HepG2 (cell line): ENCODE data around the gene TMEM61. TPM values are rescaled to one million over a fixed set of nuclear protein-coding genes. Genes with fewer than 3 reads are reported as not detected.
A peak's percentile ranks its signal among the peaks of the same experiment; 100 is the strongest.

Source experiments
- AKAP8 ChIP-seq: sonication (generic); formaldehyde crosslinking; IDR thresholded peaks from 2 replicates; pipeline ENCODE4 v1.5.1; 2020; ENCODE audit warnings: mild to moderate bottlenecking, missing genetic modification reagents
- CEBPG ChIP-seq: IDR thresholded peaks from 2 replicates; pipeline ENCODE4 v1.6.1; 2016
- CTCF ChIP-seq: sonication (generic); formaldehyde crosslinking; IDR thresholded peaks from 2 replicates; pipeline ENCODE4 v1.5.0; 2020; ENCODE audit warnings: mild to moderate bottlenecking, missing genetic modification reagents, moderate library complexity
- FOXA1 ChIP-seq, 2 experiments: fragments of 450-650 bp in 1 of 2; sonication (generic) in 1 of 2; formaldehyde crosslinking in 1 of 2; IDR thresholded peaks; 2 replicates each; pipeline versions ENCODE4 v1.4.0 to v1.6.1; 2016 to 2020; ENCODE audit warnings: missing genetic modification reagents in 1 of 2
- HINFP ChIP-seq: sonication (generic); formaldehyde crosslinking; IDR thresholded peaks from 2 replicates; pipeline ENCODE4 v1.4.0; 2020; ENCODE audit warnings: low read depth, mild to moderate bottlenecking, missing genetic modification reagents
- MXD4 ChIP-seq: IDR thresholded peaks from 2 replicates; pipeline ENCODE4 v1.6.1; 2016; ENCODE audit warnings: mild to moderate bottlenecking, missing biosample characterization, missing genetic modification reagents
- POGK ChIP-seq: sonication (generic); formaldehyde crosslinking; conservative IDR thresholded peaks from 2 replicates; pipeline ENCODE4 v1.8.0; 2022; ENCODE audit warnings: mild to moderate bottlenecking, moderate library complexity, missing genetic modification reagents
- RARA ChIP-seq: IDR thresholded peaks from 2 replicates; pipeline ENCODE4 v1.6.1; 2016; ENCODE audit warnings: missing genetic modification reagents, missing compliant biosample characterization
- RXRB ChIP-seq: IDR thresholded peaks from 2 replicates; pipeline ENCODE4 v1.6.1; 2016; ENCODE audit warnings: borderline replicate concordance, missing genetic modification reagents, missing compliant biosample characterization
- YEATS2 ChIP-seq: sonication (generic); formaldehyde crosslinking; IDR thresholded peaks from 2 replicates; pipeline ENCODE4 v1.4.0; 2020; ENCODE audit warnings: missing genetic modification reagents, borderline replicate concordance
- ZNF562 ChIP-seq: sonication (generic); formaldehyde crosslinking; IDR thresholded peaks from 2 replicates; pipeline ENCODE4 v1.8.0; 2022; ENCODE audit warnings: missing genetic modification reagents, borderline replicate concordance
- ZNF614 ChIP-seq: IDR thresholded peaks from 2 replicates; pipeline ENCODE4 v1.6.1; 2018; ENCODE audit warnings: missing biosample characterization, missing genetic modification reagents, inconsistent platforms, borderline replicate concordance
- ZNF629 ChIP-seq: sonication (generic); formaldehyde crosslinking; conservative IDR thresholded peaks from 2 replicates; pipeline ENCODE4 v1.5.0; 2020; ENCODE audit warnings: missing genetic modification reagents
- ZNF777 ChIP-seq: sonication (generic); formaldehyde crosslinking; IDR thresholded peaks from 2 replicates; pipeline ENCODE4 v1.4.0; 2020; ENCODE audit warnings: missing genetic modification reagents
- ZSCAN20 ChIP-seq: sonication (generic); formaldehyde crosslinking; IDR thresholded peaks from 2 replicates; pipeline ENCODE4 v1.4.0; 2020; ENCODE audit warnings: missing genetic modification reagents, mild to moderate bottlenecking, borderline replicate concordance
- polyA plus RNA-seq, 8 experiments: library from polyadenylated mRNA; depleted of rRNA in 3 of 8; stranded (reverse) in 7 of 8; unstranded in 1 of 8; fragments of >200 nt; fragmentation: Illumina TruSeq in 4 of 8; extraction: Trizol in 4 of 8; gene quantifications; 2 replicates each; pipeline versions ENCODE4 v1.2.1 to v1.2.3, GENCODE V29; 2011 to 2016; ENCODE audit warnings: low read depth in 4 of 8, missing spikeins in 1 of 8, mixed read lengths in 1 of 8; ENCODE audit not compliant: insufficient read depth in 1 of 8
- total RNA-seq, 5 experiments: library from RNA; depleted of rRNA; stranded (reverse); fragments of >200 nt; fragmentation: Illumina TruSeq; extraction: Trizol; gene quantifications; 2 replicates each; pipeline ENCODE4 v1.2.3, GENCODE V29; 2016; ENCODE audit warnings: low read depth in 1 of 5
- TF ChIP-seq, protein P1 (sequence below): sonication (generic); formaldehyde crosslinking; IDR thresholded peaks from 2 replicates; pipeline ENCODE4 v1.5.0; 2020; ENCODE audit warnings: mild to moderate bottlenecking, missing genetic modification reagents, borderline replicate concordance

Gene TMEM61
- total and polyA plus RNA-seq, 2 of the 13 experiments (the other 11 are each of a cell fraction or from before 2014, with no cell fraction given): not detected

GRCh38 chr1:54950369-54951163 is 29.9 kb upstream of the TMEM61 start (continued):
- TF ChIP-seq HINFP (0 out of 2 replicates have a peak, but pooled peaks have one; percentile 26), ZSCAN20 (CRISPR knock-in tag) (0 out of 2 replicates have a peak, but pooled peaks have one; percentile 45), CEBPG (CRISPR knock-in tag) (peak; percentile 83), RXRB (CRISPR knock-in tag) (peak; percentile 33; the same call in 1 of the 2 replicates), AKAP8 (CRISPR knock-in tag) (0 out of 2 replicates have a peak, but pooled peaks have one; percentile 19), MXD4 (CRISPR knock-in tag) (0 out of 2 replicates have a peak, but pooled peaks have one; percentile 27), ZNF777 (CRISPR knock-in tag) (peak; percentile 14; the same call in 1 of the 2 replicates), ZNF562 (CRISPR knock-in tag) (no peak), RARA (CRISPR knock-in tag) (0 out of 2 replicates have a peak, but pooled peaks have one; percentile 27), ZNF629 (CRISPR knock-in tag) (peak; percentile 37; the same call in 1 of the 2 replicates), POGK (CRISPR knock-in tag) (peak; percentile 63), YEATS2 (CRISPR knock-in tag) (0 out of 2 replicates have a peak, but pooled peaks have one; percentile 30), FOXA1 (IDR thresholded peaks at IDR 0.05) (no peak), FOXA1 (CRISPR knock-in tag; IDR thresholded peaks at IDR 0.05) (peak; percentile 38; the same call in 1 of the 2 replicates), ZNF614 (CRISPR knock-in tag) (peak; percentile 65; the same call in 1 of the 2 replicates), CTCF (CRISPR knock-in tag) (peak; percentile 91)
- TF ChIP-seq, protein P1, sequence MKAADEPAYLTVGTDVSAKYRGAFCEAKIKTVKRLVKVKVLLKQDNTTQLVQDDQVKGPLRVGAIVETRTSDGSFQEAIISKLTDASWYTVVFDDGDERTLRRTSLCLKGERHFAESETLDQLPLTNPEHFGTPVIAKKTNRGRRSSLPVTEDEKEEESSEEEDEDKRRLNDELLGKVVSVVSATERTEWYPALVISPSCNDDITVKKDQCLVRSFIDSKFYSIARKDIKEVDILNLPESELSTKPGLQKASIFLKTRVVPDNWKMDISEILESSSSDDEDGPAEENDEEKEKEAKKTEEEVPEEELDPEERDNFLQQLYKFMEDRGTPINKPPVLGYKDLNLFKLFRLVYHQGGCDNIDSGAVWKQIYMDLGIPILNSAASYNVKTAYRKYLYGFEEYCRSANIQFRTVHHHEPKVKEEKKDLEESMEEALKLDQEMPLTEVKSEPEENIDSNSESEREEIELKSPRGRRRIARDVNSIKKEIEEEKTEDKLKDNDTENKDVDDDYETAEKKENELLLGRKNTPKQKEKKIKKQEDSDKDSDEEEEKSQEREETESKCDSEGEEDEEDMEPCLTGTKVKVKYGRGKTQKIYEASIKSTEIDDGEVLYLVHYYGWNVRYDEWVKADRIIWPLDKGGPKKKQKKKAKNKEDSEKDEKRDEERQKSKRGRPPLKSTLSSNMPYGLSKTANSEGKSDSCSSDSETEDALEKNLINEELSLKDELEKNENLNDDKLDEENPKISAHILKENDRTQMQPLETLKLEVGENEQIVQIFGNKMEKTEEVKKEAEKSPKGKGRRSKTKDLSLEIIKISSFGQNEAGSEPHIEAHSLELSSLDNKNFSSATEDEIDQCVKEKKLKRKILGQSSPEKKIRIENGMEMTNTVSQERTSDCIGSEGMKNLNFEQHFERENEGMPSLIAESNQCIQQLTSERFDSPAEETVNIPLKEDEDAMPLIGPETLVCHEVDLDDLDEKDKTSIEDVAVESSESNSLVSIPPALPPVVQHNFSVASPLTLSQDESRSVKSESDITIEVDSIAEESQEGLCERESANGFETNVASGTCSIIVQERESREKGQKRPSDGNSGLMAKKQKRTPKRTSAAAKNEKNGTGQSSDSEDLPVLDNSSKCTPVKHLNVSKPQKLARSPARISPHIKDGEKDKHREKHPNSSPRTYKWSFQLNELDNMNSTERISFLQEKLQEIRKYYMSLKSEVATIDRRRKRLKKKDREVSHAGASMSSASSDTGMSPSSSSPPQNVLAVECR (CRISPR knock-in tag): peak; percentile 43; the same call in 1 of the 2 replicates
